Endometrium (tissue), 2 donors: ENCODE data around the gene PHTF2.
"Not testable (repeated sequence)": the region's sequence is repeated elsewhere in the genome, so short reads cannot be mapped to it uniquely, and the experiment has no call there.

ENCODE experiments used
- FAIRE-seq: peaks from 2 replicates; lab custom pipeline; 2012; peaks lifted over from hg19 to GRCh38; lab: Jason Lieb, UNC
- donor health status: control.
- donor health status: control.

The PHTF2 gene

GRCh38 chr7:77798394-77799077, at the start of gene PHTF2, which contains the start of gene TMEM60:
PHTF2 (plus strand) TSS chr7:77798773.
TMEM60 (minus strand) TSS chr7:77798434; CDS start chr7:77794373, 4,061 bp downstream.
- peak; percentile 99 for FAIRE-seq

GRCh38 chr7:77752016-77752415, 46.6 kb upstream of the PHTF2 start:
- FAIRE-seq = no peak

GRCh38 chr7:77753173-77753572, 45.4 kb upstream of the PHTF2 start:
- no peak for FAIRE-seq

DNA sequence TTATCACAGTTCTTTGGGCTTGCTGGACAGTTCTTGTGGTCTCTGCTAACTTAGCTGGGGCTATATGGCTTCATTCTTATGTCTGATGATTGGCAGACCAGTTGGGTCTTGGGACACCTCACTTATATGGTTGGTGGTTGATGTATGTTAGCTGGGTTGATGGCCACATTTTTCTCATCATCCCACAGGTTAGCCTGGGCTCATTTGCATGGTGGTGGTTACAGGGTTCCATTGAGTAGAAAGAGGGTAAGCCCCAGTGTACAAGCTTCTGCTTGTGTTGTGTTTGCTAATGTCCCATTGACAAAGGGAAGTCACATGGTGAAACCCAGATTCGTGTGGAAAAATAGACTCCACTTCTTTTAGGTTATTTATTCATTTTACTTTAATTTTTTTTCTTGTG, 41.0 kb upstream of the PHTF2 start:
- no peak for FAIRE-seq

DNA sequence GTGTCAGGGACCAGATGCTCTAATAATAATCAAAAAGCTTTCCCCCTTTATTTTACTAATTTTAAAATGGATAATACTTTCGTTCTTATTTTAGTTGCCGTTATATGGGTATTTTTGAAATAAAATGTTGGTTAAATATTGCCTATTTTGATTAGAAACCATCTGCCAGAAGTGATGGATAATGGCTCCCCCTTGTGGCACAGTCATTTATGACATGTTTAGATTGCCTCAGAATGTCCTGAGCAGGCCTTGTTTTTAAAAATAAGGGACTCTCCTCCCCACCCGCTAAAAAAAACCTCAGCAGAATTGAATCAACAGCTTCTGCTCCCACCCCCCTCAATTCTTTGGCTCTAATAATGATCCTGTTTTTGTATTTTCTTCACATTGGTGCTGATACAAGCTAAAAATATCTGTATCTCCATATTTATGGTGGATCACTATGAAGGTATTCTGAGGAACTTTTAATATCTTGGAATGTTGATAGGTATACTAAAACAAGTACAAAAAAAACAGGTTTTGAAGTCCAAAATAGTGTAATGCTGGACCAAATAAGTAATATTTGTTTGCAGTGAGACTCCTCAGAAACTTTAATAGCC, 39.2 kb upstream of the PHTF2 start:
- FAIRE-seq = peak; percentile 84

DNA sequence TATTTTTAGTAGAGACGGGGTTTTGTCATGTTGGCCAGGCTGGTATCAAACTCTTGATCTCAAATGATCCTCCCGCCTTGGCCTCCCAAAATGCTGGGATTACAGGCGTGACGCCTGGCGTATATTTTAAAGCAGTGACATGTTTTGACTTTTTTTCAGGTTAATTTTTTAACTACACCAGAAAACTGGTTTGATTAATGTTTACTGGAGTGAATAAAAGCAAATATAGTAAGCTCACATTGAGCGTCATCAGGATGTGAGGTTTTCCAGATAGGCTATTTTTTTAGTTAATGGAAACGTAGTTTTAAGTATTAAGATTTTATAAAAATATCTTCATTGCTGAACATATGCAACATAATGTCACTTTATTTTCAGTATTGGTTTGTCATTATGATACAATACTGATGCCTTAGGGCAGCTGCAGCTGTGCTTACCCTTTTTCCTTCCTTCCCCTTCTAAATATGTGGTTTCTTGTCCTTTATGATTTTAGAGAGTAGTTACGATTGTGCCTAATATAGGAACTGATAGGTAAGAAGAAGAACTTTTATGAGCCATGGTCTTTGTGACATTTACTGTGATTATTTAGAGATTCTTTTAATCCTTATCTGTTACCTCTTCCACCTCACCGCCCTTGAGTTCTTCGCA, 37.6 kb upstream of the PHTF2 start:
- FAIRE-seq = no peak

DNA sequence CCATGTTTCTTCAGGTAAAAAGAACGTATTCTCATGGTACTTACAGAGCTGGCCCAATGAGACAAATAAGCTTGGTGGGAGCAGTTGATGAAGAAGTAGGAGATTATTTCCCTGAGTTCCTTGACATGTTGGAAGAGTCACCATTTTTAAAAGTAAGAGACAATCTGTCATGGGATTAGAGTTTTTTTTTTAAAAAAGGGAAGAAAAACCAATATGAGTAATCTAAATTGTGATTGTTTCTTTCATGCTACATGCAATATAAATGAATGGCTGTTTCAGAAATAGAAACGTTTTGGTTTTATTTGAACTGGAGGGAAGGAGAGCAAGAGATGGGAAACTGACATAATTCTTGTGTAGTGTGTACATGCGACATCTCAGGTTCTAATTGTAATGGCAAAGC, 33.1 kb upstream of the PHTF2 start:
- FAIRE-seq = no peak

GRCh38 chr7:77765906-77766800, 32.4 kb upstream of the PHTF2 start:
- no peak for FAIRE-seq

DNA sequence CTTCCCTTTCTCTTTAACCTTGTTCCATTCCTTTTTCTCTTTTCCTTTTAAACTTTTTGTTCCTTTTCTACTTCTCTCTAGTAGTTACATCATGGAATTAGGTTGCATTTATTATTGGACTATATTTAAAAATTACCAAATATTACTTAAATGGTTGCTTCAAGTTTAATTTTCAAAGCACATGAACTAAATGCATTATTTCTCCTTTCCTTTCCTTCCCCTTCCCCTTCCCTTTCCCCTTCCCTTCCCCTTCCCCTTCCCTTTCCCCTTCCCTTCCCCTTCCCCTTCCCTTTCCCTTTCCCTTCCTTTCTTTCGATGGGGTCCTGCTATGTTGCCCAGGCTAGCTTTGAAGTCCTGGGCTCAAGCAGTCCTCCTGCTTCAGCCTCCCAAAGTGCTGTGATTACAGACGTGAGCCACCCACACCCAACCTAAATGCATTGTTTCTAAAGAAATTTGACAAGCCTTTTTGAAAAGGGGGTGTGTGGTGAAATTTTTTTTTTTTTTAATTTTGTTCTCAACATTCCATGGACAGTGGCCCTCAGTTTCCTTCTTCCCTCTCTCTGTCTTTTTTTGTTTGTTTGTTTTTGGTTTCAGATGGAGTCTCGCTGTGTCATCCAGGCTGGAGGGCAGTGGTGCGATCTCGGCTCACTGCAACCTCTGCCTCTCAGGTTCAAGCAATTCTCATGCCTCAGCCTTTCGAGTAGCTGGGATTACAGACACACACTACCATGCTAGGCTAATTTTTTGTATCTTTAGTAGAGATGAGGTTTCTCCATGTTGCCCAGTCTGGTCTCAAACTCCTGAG, 31.6 kb upstream of the PHTF2 start:
- no peak for FAIRE-seq

- no peak for FAIRE-seq
Measured at GRCh38 chr7:77770316-77770715, 28.3 kb upstream of the PHTF2 start.

DNA sequence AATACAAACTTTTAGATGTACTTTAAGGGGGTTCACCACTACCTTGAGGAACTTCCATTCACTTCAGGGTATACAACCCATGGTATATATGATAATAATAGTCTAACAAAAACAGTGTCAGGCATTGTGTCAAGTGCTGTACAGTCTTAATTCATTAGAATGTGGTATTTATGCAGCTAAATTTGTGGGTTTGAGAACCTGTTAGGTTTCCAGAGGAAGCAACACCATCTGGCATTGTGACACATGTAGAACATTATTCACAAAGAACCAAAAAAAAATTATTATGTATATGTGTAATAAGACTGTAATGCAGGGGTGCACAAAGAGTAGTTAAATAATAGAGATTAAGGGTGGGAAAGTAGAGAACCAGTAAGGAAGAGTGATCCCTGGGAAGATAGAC, 26.7 kb upstream of the PHTF2 start:
- FAIRE-seq = no peak

GRCh38 chr7:77778535-77778934, 20.0 kb upstream of the PHTF2 start:
- FAIRE-seq = no peak

GRCh38 chr7:77782383-77782782, 16.2 kb upstream of the PHTF2 start:
- no peak for FAIRE-seq

DNA sequence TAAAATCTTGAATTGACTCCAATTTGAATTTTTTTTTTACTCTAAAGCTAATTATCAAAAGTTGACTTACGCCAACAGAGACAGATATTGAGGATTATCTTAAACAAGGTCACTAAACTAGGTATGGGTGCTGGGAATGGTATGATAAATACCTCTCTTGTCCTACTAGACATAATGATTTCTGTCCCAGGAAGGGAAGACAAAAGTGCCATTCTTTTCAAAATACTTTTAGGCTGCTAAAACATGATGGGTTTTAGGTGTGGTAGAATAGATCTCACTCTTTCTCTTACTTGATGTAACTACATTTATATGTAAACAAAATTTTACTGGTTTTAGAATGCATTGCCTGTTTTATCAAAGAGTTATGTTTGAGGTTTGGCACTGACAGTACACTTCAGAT, 15.5 kb upstream of the PHTF2 start:
- FAIRE-seq = no peak

DNA sequence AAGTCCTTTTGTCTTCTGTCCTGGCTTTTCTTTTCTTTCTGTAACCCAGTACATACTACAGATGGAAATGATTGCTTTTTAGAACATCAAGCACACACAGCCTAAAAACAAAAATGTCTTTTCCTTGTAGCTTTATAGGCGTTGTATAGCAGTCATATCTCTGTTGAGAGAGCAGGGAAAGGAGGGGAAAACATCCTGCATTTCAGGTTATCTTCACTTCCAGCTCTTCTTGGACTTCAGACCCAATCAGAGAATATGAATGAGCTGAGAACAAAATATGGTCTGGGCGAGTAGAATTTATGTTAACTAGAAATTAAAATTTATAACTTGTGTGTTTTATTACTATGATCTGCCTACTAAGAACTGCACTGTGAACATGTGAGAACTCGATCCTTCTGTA, 15.0 kb upstream of the PHTF2 start:
- no peak for FAIRE-seq

DNA sequence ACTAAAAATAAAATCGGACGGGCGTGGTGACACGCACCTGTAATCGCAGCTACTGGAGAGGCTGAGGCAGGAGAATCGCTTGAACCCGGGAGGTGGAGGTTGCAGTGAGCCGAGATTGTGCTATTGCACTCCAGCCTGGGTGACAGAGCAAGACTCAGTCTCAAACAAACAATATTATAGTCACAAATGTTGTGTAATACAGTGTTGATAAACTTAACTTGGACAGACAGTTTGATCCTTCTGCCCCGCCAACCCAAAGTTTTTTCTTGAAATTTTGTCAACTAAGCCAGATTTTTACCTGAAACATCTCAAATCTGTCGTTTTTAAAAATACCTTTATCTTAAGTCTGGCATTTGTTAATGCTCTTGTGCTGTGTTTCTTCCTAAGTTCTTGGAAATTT, 14.1 kb upstream of the PHTF2 start:
- FAIRE-seq = not testable (repeated sequence)

DNA sequence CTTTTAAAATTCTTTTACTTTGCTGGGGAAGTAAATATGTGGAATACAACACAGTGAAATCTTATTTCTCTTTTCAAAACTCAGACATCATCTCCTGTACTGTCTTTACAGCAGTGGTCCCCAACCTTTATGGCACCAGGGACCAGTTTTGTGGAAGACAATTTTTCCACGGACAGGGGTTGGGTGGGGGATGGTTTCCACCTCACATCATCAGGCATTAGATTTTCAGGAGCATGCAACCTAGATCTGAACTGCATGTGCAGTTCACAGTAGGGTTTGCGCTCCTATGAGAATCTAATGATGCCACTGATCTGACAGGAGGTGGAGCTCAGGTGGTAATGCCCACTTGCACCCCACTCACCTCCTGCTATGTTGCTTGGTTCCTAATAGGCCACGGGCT, 12.6 kb upstream of the PHTF2 start:
- no peak for FAIRE-seq

- FAIRE-seq = no peak
Measured at GRCh38 chr7:77786741-77787140, 11.8 kb upstream of the PHTF2 start.

DNA sequence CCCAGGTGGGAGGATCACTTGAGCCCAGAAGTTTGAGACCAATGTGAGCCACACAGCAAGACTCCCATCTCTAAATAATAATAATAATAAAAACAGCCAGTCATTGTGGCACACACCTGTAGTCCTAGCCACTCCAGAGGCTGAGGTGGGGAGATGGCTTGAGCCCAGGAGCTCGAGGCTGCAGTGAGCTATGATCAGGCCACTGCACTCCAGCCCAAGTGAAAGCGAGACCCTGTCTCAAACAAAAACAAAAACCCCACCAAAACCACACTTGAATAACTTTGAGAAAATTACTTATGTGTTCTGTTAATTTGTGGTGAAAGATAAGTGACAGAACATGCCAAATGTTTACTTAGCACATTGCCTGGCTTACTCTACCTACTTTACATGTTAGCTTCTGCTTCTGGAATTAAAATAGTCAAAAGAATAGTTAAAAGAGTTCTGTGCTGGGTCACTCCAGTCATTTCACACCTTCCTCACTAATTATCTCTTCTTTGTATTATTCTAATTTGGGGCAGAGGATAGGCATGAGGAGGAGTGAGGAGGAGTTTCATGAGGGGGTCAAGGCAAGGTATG, 10.2 kb upstream of the PHTF2 start:
- no peak for FAIRE-seq

- no peak for FAIRE-seq
Measured at GRCh38 chr7:77791336-77791735, 7.2 kb upstream of the PHTF2 start.

DNA sequence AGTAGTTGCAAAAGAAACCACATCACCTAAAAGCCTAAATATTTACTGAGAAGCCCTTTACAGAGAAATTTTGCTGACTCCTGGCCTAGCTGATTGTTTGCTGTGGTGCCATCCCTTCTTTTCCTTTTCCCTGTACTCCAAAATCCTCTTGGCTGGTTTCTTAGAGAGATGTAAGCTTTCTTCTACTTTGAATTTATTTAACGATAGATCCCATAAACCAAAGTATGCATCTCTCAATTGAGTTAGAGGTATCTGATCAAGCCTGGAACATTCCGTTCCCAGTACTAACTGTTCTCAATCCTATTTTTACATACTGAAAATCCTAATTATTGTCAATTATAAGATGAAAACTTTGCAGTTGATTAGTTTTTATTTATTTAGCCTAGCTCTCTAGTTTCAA, 6.6 kb upstream of the PHTF2 start:
- no peak for FAIRE-seq
